Erythroblast (primary cell): ENCODE results near the gene ACP4.

Experiments
- GATA1 ChIP-seq: IDR thresholded peaks from 2 replicates; pipeline ENCODE4 v1.6.1; 2011; ENCODE audit warnings: low read depth, mild to moderate bottlenecking, control low read depth, low read length, moderate library complexity
- POLR2A ChIP-seq: IDR thresholded peaks from 2 replicates; pipeline ENCODE4 v1.6.1; 2011; ENCODE audit warnings: mild to moderate bottlenecking, low read length

DNA sequence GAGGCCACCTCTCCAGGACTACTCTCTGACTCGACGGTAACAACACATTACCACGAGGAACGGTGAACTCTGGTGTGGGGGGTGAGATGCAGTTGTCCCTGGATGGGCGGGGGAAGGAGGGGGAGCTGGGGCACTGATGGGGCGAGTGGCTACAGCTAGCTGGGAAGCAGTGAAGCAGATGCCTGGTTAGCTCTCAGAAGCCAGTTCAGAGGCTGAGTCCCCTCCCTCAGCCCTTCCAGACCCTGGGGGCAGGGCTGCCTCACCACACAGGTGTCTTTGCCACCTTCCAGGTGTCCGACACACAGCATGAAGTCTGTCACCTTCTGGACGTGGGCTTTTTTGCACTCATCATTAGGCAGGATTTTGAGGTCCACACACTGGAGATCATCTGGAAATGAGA is 29.4 kb downstream of the ACP4 start:
- TF ChIP-seq POLR2A = no peak
- no peak for TF ChIP-seq GATA1
